ENCODE measurements around the gene ATP6V0C. TPM values are rescaled to one million over a fixed set of nuclear protein-coding genes. Genes with fewer than 3 reads are reported as not detected.

The ATP6V0C gene
- total RNA-seq, 1 experiment from 2014 or later: 173 TPM

- H3K27ac Mint-ChIP-seq (ENCODE audit: low read depth, unreplicated experiment): peak overlapping the region; percentile 94
- peak overlapping the region; percentile 87 for H3K4me3 Mint-ChIP-seq (ENCODE audit: unreplicated experiment)
- ChIA-PET CTCF (interaction anchor here (0.6 to 1.1 kb wide), 3 partner anchors 14 to 309 kb away, joined by 3 to 4 read pairs (median 4); no protein-coding TSS in a partner anchor), POLR2A (interaction anchor here (0.5 to 4.0 kb wide), 15 partner anchors 11 to 507 kb away, joined by 3 to 57 read pairs (median 6); partner anchors contain the start of genes CEMP1, ECI1, PDPK1 and PGP)
- intact Hi-C loops (cut with micrococcal nuclease): loop anchor here (2.0 kb wide), 1 partner anchor 41 kb away; the partner anchor contains the start of gene TBC1D24
- no peaks in the 10 kb centered on the region for H3K27me3 Mint-ChIP-seq (ENCODE audit: insufficient read depth, unreplicated experiment)
- peaks cover 25% of the 10 kb centered on the region for H3K36me3 Mint-ChIP-seq (ENCODE audit: insufficient read depth, unreplicated experiment)
- TF ChIP-seq, protein P1, sequence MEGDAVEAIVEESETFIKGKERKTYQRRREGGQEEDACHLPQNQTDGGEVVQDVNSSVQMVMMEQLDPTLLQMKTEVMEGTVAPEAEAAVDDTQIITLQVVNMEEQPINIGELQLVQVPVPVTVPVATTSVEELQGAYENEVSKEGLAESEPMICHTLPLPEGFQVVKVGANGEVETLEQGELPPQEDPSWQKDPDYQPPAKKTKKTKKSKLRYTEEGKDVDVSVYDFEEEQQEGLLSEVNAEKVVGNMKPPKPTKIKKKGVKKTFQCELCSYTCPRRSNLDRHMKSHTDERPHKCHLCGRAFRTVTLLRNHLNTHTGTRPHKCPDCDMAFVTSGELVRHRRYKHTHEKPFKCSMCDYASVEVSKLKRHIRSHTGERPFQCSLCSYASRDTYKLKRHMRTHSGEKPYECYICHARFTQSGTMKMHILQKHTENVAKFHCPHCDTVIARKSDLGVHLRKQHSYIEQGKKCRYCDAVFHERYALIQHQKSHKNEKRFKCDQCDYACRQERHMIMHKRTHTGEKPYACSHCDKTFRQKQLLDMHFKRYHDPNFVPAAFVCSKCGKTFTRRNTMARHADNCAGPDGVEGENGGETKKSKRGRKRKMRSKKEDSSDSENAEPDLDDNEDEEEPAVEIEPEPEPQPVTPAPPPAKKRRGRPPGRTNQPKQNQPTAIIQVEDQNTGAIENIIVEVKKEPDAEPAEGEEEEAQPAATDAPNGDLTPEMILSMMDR (IDR thresholded peaks at IDR 0.05; ENCODE audit: unreplicated experiment): no peak
- no peak for DNase-seq (ENCODE audit: unreplicated experiment)
- peaks cover 35% of the 10 kb centered on the region for H3K4me1 Mint-ChIP-seq (ENCODE audit: insufficient read depth, unreplicated experiment)
- H3K9me3 Mint-ChIP-seq (ENCODE audit: unreplicated experiment): no peaks in the 10 kb centered on the region
- no TSS peak for BruUV-seq (replicated peaks)
Observed at GRCh38 chr16:2515180-2515851, 1.6 kb downstream of the ATP6V0C start.

DNA sequence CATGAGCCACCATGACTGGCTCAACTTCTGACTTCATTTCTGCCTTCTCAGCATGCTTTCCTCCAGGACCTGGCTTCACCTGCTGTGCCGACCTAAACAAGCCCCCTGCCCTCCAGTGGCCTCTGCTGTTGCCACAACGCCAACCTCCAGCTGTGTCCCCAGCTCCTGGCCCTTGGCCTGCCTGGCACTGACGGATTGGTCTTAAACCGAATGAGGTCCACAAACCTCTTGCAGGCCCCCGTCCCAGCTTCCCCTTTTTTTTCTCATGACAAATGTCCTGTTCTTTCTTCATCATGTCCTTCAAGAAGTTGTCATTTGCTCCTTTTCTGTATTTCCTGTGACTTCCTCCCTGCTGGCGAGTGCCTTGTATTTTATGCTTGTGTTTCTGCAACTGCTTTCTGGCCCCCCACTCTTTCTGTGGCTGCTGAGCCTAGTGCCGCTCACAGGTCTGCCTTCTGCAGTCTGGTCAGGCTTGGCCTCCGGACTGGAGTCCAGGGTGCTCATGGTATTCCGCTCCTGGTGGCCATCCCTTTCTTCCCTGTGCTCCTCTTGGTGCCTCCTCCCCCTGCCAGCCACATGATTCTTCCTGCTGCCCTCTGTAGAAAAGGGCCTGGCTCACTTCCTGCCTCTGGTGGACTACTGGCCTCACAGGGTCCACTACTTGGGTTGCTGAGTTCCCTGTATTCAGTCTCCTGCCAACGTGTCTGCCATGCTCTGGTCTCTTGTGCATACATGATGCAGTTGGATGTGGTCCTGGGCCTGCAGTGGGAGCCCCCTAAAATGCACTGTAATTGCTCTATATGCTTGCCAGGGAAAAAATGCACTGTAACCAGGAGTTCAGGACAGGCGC lies 2.9 kb downstream of the ATP6V0C start:
- Mint-ChIP-seq H3K4me1 (ENCODE audit: insufficient read depth, unreplicated experiment) (peaks cover 39% of the 10 kb centered on the region), H3K36me3 (ENCODE audit: insufficient read depth, unreplicated experiment) (peaks cover 32% of the 10 kb centered on the region), H3K4me3 (ENCODE audit: unreplicated experiment) (peak overlapping the region; percentile 87), H3K9me3 (ENCODE audit: unreplicated experiment) (no peaks in the 10 kb centered on the region), H3K27me3 (ENCODE audit: insufficient read depth, unreplicated experiment) (no peaks in the 10 kb centered on the region), H3K27ac (ENCODE audit: low read depth, unreplicated experiment) (peak overlapping the region; percentile 94)
- CTCF ChIA-PET: interaction anchor here (0.6 kb wide), 1 partner anchor 310 kb away, joined by 4 read pairs; no protein-coding TSS in a partner anchor
- POLR2A ChIA-PET: interaction anchor here (0.5 to 4.0 kb wide), 6 partner anchors 15 to 528 kb away, joined by 3 to 57 read pairs (median 12); partner anchors contain the start of genes CEMP1, ECI1, PDPK1 and TBC1D24
- intact Hi-C loops (cut with micrococcal nuclease): no loop called here
- no peak for DNase-seq (ENCODE audit: unreplicated experiment)
- no TSS peak for BruUV-seq (replicated peaks)
- TF ChIP-seq, protein P1 (IDR thresholded peaks at IDR 0.05; ENCODE audit: unreplicated experiment): no peak

GRCh38 chr16:2517954-2518605 lies 4.3 kb downstream of the ATP6V0C start:
- H3K4me1 Mint-ChIP-seq (ENCODE audit: insufficient read depth, unreplicated experiment): peaks cover 33% of the 10 kb centered on the region
- peaks cover 36% of the 10 kb centered on the region for H3K36me3 Mint-ChIP-seq (ENCODE audit: insufficient read depth, unreplicated experiment)
- CTCF ChIA-PET: interaction anchor here (0.8 to 1.0 kb wide), 2 partner anchors 17 to 40 kb away, joined by 4 to 5 read pairs; no protein-coding TSS in a partner anchor
- POLR2A ChIA-PET: interaction anchor here (1.2 to 4.2 kb wide), 4 partner anchors 14 to 363 kb away, joined by 4 to 62 read pairs (median 14); partner anchors contain the start of genes CEMP1, PDPK1 and TRAF7
- TF ChIP-seq, protein P1 (IDR thresholded peaks at IDR 0.05; ENCODE audit: unreplicated experiment): no peak
- no peak for DNase-seq (ENCODE audit: unreplicated experiment)
- H3K27me3 Mint-ChIP-seq (ENCODE audit: insufficient read depth, unreplicated experiment): no peaks in the 10 kb centered on the region
- no peak overlapping the region for H3K27ac Mint-ChIP-seq (ENCODE audit: low read depth, unreplicated experiment)
- H3K9me3 Mint-ChIP-seq (ENCODE audit: unreplicated experiment): no peaks in the 10 kb centered on the region
- BruUV-seq (replicated peaks): no TSS peak
- no peak overlapping the region for H3K4me3 Mint-ChIP-seq (ENCODE audit: unreplicated experiment)
- intact Hi-C loops (cut with micrococcal nuclease): no loop called here
